Frontal cortex (tissue), 4 donors: ENCODE measurements around the gene GRIA3. TPM values are rescaled to one million over a fixed set of nuclear protein-coding genes. Genes with fewer than 3 reads are reported as not detected.

Source experiments
- DNase-seq, 2 donors: peaks; one replicate each; pipeline ENCODE4 v3.0.0; 2012; ENCODE audit warnings: low spot score in 2 of 2
- FAIRE-seq: peaks from 2 replicates; lab custom pipeline; 2012; peaks lifted over from hg19 to GRCh38; lab: Jason Lieb, UNC
- total RNA-seq: library from RNA; depleted of rRNA; stranded (reverse); fragments of >200 nt; gene quantifications from one replicate; pipeline ENCODE4 v1.2.3, GENCODE V29; 2014
- donor health status: control.
- donor health status: control.
- donor health status: control.

GRIA3 gene
- total RNA-seq, 1 donor from 2014 or later, result 58.7 TPM

DNA sequence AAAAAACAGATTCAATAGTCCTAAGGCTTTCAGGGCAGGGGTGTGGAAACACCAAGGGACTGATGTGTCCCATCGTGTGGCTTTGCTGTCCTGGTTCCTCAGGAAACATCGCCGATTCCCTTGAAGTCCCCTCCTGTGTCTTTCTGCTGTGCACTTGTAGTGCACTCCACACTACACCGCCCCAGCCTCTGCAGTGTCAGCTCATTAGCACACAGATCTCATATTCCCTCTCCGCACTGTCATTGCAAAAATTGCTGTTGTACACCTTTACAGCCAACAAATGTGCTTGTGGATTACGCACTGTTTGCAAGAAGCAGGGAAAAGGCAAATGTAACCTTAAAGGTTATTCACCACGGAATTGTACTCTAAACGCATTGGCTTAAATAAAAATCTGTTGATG lies 5.3 kb downstream of the GRIA3 start:
- no peak for FAIRE-seq
- DNase-seq, result no peak

DNA sequence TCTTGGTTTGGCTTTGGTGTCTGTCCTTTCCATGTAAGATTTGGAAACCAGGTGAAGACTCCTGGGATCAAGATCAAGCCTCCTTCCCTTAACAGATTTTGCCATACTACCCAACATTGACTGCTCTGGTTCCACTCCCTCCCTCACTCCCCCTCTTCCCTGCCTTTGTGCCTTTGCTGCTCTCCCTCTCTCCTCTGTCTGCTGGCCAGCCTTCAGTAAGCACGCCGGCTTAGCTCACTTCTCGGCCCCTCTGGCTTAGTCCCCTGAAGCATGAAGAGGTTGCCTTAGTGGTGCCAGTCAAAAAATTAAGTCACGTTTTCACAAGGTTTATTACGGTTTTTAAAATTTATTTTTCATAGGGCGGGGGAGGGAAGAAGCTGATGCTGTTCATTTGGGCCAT lies 6.0 kb downstream of the GRIA3 start:
- FAIRE-seq (no peak), DNase-seq (no peak)

DNA sequence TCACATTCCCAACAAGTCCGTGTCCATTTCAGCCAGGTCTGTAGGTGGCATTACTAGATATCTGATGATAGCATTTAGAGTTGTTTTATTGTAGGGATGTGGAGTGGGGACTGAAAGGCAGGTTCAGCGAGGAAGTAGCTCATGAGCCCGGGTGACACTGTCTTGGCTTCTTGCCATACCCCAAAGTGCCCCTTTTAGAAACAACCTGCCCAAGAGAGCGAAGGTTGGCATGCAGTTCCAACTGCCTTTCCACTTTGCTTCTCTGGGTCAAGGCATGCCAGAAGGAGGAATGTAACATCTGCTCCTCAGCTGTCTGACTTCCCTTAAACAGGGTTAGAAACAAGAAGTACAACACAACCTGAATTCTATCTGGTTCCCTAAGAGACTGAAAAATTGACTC lies 9.0 kb downstream of the GRIA3 start:
- no peak for FAIRE-seq
- DNase-seq, result no peak

DNA sequence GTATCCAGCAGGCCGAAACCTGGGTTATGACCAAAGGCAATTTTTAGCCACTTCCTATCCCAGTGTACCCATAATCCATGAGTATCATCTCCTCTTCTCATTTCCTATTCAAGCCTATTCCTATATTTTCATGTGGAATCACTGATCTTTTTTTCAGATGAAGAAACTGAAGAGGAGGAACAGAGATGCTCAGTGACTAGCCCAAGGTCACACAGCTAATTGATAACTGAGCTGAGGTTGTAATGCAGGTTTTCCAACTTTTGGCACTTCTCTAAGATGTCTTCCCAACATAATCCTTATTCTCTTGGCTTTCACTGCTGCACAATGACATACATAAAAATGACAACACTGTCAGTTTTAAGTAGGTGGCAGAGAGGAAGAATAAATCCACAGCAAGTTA lies 15.3 kb downstream of the GRIA3 start:
- FAIRE-seq (no peak), DNase-seq (no peak)

DNA sequence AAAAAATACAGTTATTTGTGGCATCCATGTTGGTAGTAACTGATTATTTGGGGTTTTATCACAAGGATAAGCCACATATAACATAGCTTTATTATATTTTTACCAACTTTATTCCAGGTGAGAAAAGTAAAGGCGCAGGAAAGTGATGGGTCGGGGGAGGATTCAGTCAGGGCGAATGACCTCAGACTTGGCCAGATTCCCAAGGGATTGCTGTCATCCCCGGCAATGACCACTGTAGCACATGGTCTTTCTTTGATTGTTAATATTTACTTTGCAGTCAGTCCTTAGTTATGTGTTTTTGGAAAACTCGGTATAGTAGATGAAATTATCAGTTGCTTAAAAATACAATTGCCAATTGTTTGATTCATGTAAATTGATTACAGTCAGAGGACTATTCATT lies 17.6 kb downstream of the GRIA3 start:
- no peak for FAIRE-seq
- no peak for DNase-seq

DNA sequence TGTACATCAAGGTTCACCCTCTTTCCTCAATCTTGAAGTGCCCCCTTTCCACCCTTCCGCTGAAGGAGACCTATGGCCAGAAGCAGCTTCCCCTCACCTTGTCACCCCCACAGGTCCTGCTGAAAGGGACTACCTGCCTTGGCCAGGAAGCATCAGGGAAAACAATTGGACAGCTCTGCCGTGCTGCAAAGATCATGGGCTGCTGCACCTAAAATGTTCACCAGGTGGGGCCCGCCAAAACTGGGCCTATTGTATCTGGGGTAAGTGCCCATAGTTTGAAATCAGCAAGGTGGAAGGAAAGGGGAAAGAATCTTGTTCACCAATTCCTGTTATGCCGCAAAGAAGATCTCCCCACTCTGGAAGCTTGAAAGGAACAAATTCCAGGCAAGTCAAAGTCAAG lies 18.4 kb downstream of the GRIA3 start:
- DNase-seq (no peak), FAIRE-seq (no peak)

DNA sequence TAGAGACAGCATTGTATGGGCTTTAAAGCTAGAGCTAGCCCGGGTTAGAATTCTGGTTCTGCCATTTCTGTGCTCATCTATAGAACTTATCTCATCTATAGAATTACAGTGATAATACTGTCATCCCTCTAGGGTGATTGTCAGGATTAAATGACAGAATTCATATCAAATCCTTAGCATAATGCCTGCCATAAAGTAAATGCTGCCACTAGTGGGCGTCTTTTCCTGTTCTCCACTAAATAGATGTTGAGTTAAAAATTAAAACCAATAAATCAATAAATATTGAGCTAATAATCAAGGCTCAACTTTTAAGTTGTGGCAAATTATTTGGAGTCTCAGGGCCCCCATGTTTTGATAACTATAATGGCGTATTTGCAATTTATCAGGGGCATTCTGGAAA lies 19.7 kb downstream of the GRIA3 start:
- FAIRE-seq, result no peak
- no peak for DNase-seq

DNA sequence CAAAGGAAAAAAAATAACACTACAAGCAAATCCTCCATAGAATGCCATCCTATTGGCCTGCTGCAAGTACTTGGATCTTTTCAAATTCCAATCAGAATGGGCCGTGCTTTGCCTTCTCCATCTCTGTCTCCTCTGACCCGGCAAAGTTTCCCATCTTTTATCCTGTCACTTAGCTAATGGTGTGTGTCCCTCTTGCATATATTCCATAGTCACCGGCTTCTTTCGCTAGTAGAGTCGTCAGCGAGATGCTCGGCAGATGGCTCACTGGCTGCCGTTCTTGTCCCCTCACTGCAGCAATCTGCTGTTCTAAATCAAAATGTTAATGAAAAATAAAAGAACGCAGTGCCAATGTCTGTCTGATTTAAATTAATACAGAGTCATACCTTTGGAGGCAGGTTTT lies 22.1 kb downstream of the GRIA3 start:
- DNase-seq (no peak), FAIRE-seq (no peak)

DNA sequence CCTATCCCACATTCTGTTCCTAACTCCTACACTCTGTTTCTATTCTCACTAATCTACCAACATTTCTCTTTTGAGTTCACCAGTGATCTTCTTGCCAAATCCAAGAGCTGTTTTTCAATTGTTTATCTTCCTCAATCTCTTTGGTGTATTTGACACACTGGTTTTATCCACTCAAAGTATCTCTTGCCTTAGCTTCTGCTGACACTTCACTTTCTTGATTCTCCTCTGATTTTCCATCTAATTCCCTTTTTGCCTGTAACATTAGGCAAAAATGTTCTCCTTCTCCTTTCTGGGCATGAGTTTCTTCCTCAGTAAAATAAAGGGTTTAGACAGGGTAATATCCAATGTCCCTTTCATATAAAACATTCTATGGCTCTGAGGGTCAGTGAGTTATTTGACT lies 26.2 kb downstream of the GRIA3 start:
- no peak for DNase-seq
- no peak for FAIRE-seq

DNA sequence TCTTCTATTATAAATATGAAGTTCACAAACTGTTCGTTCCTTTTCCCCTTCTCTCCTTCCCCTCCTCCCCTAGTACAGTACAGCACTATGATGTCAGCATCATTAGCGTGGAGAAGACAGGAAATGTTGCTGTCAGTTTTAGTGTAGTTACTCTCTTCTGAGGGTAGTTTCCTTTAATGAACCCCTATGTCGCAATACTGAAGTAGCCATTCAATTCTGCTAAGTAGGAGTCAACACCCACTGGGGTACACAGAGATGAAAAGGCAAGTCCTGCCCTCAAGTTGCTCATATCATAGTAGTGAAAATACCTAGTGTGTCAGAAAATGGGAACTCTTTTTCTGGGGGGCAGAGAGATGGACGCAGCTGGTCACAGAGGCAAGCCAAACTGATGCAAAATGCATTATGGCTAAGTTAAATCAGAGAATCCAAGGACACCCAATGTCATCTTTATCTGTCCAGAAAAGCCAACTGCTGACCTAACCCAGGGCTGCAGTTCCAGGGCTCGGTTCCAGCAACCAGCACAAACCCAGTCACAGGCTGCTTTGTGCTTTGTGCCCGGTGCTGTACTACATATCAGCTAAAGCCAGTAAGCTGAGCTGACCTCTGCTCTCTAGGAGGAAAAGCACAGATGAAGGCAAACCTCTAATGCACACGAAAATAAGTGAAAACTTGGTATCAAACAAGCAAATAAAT lies 31.5 kb downstream of the GRIA3 start:
- no peak for FAIRE-seq

DNA sequence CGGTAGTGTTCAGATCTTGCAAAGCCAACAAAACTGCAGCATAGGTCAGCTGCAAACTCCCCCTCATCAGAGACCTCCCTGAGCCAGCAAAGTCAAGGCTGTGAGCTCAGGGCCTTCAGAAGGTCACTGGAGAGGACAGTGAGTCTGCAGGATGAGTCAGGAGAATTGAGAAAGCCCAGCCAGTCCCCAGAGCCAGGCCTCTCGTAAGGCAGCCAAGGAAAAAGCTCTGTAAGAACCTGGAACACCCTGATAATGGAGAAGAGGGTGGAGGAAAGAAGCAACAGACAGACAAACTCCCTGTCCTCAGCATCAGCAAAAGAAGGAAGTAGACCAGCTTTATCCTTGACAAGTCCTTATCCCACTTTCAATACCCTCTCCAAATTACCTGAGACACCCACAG lies 33.0 kb downstream of the GRIA3 start:
- DNase-seq, result no peak
- FAIRE-seq, result no peak

More for the DNA sequence above, 31.5 kb downstream of the GRIA3 start:
- DNase-seq, result peak in 1 of 2 donors; percentile 2

DNA sequence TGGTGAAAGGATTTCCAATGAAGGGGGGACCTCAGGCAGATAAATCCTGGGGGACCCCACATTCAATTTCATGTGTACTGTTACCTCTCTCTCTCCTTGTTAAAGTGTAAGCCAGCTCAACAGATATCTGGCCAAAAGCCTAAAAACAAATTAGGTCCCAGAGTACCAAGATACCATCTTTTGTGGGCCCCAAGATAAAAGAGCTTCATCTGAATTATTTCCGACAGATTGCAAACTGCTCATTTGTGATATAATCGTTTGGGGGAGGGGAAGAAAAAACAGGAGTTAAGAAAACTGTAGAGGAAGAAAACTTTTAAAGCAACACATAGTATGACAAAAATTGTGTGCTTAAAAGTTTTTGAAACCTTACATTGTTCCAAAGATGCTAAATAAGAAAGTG lies 33.6 kb downstream of the GRIA3 start:
- no peak for DNase-seq
- no peak for FAIRE-seq

DNA sequence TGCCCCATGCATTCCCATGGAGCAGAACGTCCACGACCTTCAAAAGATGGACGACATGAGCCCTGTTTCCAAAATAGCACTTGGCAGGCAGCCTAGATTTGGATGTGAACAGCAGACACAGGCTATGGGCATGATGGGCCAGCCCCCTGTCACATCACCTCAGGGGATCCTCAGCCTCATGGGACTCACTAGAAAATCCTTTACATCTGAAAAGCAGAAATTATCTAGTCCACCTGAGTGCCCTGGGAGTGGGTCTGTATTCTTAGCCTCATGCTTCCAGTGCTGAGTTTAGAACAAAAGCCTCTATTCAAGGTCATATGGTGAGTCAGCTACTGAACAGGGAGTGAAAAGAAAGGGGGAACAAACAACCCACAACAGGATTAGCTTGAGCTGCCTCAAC lies 35.8 kb downstream of the GRIA3 start:
- no peak for DNase-seq
- no peak for FAIRE-seq

DNA sequence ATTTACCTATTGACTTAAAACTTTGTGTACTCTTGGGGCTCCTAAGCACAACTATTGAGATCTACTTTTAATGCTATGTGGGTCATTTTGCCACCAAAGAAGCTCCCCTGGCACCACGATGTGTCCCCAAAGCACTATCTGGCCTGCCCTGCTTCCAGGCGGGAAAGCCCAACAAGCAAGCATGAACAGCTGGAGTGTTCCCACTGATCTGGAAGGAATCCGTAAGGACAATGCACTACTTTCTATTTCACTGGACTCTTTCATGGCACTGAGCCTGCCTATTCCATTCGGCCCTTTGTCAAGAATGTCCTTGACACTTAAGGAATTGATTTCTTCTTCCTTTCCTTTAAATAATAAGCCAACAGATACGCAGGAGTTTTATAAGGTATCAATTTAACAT lies 38.8 kb downstream of the GRIA3 start:
- DNase-seq, result no peak
- no peak for FAIRE-seq

DNA sequence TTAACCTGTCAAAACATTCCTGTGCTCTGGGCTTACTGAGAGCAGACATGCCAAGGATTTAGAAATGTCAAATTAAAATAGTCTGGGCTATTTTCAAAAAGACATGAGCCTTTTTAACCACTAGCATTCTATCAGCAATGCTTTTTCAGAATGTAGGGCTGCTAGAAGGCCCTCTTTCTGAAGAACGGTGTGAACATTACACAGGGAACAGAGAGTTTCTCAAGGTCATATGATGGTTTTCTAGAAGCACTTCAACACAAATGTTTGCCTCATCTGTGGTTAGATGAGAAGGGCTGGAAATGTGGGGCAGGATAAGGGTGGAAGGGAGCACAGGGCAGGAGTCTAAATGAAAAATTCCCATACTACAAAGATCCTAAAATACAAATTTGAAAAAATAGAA lies 39.3 kb downstream of the GRIA3 start:
- DNase-seq (no peak), FAIRE-seq (no peak)

DNA sequence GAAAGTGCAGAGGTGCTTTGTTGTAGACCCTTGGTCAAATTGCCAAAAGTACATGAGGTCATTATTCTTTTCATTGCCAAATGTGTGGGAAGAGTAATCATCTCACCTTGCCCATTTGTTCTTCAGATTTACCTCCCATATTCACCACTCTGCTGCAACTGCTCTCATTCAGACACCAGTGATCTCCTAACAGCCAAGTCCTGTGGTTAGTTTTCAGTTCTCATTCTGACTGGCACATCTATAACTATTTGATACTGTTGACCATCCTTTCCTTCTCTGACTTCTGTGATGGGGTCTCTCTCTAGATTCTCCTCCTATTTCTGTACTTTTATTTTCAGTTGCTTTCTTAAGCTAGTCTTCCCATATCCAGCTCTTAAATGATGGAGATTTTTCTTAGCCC lies 39.8 kb downstream of the GRIA3 start:
- FAIRE-seq (no peak), DNase-seq (no peak)

DNA sequence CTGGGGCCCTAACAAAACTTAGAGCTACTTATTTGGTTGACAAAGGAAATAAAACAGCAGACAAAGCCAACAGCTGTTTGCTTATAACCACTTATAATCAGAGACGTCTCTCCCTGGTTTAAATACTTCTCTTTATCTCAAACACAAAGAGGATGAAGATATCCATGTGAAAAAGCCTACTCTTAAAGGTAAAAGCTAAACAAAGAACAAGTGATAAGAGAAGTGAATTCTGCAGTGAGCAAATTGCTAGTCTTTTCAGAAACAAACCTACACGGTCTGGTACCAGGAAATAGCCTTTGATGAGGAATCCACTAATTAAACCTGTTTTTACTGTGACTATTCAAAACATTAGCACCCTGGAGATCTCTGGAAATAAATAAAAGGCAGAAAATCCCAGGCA lies 46.7 kb downstream of the GRIA3 start:
- no peak for DNase-seq

DNA sequence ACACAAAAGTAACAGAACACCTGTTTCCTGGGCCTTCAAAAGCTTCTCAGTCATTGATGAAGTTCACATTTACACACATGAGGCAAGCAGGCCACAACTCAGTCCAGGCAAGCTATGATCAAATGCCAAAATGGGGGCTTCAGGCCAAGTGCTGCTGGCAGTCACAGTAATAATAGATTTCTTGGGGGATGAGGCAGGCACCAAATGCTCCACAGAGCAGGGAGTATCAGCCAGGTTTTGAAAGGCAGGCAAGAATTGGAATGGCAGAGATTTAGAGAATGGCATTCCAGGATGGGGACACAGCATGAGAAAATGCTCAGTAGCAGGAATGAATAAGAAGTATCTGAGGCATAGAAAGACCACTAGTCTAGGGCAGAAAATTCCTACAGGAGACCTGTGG lies 52.8 kb downstream of the GRIA3 start:
- DNase-seq (no peak), FAIRE-seq (no peak)

More for the DNA sequence above, 46.7 kb downstream of the GRIA3 start:
- FAIRE-seq, result no peak

DNA sequence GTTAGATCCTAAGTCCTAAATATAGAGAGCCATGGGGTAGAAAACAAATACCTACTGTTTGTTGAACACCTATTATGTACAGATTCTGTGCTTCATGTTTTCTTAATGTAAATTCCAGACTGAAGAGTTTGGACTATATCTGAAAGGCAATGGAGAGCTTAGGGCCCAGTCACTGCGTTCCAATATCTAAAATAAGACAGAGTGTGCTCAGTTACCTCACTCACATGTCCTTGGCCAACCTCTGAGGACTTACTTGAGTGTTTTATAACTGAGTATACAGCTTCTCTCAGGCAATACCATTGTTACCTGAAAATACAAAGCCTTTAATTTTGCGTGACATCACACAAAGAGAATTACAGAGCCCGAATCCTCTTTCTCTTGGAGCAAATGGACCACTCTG lies 53.2 kb downstream of the GRIA3 start:
- DNase-seq (no peak), FAIRE-seq (no peak)

DNA sequence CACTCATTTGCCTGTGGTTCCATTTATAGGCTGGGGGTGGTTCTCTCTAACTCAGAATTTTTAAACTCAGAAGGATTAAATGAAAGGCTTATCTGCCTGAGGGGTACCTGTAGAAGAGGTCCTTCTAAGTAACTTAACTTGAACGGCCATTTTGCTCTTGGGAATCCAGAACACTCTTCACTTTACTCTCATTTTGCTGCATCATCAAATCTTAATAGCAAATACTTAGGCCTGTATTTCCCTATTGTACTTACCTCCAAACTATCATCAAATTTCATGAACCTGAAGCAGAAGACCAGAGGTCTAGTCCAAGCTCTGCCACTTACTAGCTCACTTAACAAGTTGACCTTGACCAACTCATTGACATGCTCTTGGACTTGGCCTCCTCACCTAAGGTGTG lies 70.4 kb downstream of the GRIA3 start:
- DNase-seq (no peak), FAIRE-seq (no peak)

DNA sequence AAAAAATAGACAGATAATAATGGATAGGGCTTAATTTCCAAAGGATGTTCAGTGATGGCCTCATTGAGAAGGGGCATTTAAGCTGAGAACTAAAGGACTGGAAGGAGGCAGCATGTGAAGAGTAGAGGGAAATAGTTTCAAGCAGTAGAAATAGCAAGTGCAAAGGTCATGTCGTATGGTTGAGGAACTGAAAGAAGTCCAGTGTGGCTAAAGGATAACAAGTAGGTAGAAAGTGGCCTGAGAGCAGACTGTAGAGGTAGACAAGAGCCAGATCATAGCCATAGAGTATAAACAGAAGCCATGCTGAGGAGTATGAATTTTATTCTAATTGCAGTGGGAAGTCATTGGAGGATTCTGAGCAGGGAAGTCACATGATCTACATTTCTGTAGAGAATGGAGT lies 72.3 kb downstream of the GRIA3 start:
- DNase-seq (no peak), FAIRE-seq (no peak)

DNA sequence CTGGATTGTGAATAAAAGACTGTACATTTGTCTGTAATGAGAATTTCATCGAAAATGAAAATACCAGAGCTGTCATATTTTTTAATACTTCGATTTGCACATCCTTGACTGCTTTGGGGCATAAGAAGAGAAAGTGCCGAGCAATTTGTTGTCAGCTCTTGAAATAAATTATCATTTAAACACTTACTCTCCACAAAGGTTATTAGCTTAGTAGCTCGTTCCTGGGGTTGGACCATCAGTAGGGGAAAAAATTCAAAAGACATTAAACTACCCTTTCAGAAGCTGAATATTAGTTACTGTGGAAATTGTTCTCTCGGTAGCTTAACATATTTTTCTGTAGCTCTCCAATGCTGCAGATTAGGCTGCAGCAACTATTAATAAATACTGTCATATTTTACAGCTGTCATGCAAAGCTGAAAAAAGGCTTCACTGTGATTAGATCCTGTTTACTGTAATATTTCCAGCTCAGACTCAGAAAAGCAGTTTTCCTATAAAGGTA lies 76.9 kb downstream of the GRIA3 start:
- DNase-seq (no peak), FAIRE-seq (no peak)
